CD4-positive, alpha-beta T cell treated with Interleukin-4 for 1 hour (primary cell): ENCODE measurements around the gene GLI3.
A peak's percentile ranks its signal among the peaks of the same experiment; 100 is the strongest.

Experiments used
- DNase-seq, 2 donors: peaks; one replicate each; pipeline ENCODE4 v3.0.0-alpha.2; 2020 to 2022

Gene GLI3

DNA sequence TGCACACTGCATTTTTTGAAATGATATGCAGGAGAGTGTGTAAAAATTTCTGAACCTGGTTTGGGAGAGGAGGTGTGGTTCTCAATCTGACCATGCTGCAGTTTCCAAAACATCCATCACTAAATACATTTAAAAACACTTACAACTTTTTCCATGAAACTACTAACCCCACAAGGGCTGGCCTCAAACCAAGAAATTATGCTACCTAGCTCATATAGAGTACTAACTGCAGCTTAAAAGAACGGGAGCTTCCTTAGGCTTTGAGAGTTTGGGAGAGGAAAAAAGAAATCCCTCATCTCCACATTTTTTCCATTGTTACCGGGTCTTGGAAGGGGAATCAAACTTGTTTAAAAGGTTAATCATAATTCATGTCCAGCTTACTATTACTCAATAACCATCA is 214.2 kb downstream of the GLI3 start:
- no peak for DNase-seq

DNA sequence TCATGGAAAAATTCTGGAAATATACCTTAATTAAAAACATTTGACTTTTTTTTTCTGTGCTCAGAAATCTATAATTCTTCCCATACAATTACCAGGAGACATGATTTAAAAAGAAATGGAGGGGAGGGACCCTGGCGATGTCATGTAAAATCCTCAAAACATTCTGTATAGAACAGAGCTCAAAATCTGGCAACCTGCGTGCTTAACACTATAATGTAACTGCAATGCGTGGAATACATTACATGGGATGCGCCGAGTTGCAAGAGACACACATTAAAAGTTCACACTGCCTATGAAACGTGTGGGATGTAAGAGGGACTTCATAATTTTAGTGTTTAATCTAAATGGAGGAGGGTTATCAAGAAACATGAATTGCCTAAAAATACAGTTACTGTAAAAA is 215.0 kb downstream of the GLI3 start:
- DNase-seq = no peak

DNA sequence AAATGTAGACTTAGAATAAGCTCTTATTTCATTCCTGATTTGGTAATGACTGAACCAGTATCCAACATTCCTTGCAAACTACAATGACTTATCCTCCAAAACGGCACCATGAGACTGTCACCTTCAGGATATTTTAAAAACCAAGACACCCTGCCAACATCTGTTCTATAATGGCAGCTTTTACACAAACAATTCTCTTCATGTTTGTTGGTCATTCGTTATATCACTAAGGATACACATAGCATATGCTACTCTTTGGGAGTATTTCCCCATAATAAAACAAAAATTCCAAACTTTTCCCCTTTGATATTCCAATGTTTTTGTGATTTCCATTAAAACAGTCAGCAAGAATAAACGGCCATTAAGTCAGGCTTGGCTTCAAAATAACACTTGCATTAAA is 215.4 kb downstream of the GLI3 start:
- no peak for DNase-seq

DNA sequence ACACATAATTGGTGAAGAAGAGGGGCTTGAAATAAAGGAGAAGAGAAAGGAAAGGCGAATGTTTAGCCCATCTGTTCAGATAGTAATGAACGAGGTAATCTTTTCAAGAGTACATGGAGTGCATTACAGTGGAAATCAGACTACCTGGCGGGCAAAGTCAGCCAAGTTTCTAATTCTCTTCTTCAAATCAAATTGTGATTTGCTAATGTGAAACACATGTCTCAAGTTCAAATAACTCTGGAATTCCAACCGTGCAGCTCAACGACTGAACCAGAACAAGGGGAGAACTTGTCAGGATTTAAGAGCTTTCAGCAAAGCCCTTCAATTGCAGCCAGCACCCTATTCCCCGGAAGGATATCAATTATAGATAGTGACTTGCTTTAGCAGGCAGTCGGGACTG is 216.9 kb downstream of the GLI3 start:
- no peak for DNase-seq

- no peak for DNase-seq
These were observed 219.5 kb downstream of the GLI3 start for GRCh38 chr7:42017349-42017986.

DNA sequence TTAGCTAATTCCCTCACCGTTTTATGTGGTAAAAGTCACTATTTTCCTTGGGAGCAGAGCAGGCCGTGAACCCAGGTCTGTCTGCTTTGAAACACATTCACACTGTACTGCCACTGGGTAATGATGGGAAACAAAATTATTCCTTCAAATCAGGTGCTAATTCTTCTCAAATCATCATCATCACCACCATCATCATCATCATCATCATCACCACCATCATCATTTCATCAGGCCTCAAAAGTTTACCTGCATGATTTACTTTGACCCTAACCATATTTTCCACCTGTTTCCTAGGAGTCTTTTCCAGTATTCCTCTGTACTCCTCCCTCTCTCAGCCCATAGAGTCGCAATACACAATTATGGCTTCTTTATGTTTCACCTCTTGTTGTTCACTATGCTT is 220.5 kb downstream of the GLI3 start:
- no peak for DNase-seq

- peak in 1 of 2 donors; percentile 12 for DNase-seq
These were observed 222.1 kb downstream of the GLI3 start for GRCh38 chr7:42014625-42015618.

DNA sequence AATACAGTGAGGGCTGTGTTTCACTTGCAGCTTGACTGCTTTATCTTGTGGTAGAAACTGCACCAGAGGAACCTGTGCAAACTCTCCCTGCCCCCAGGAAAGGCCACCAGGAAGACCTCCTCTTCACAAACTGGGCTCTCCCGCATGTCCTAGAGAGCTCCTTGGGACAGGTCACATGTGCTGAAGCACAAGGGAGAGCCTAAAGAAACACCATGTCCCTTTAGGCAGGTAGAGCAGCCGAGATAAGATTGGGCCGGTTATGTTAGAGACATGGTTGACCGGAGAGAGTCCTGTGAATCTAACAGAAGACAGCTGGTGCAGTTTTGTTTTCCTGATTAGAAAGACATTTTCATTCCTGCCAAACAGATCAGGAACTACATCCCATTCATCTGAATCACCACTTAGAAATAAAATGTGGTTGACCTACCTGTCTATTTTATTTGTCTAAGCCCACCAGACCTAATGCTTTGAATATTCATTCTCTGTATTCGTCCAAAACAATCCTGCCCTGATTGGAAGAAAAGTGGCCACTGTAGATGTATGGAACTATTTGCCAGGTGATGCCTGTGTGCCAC is 224.1 kb downstream of the GLI3 start:
- no peak for DNase-seq

- DNase-seq = no peak
These were observed 224.7 kb downstream of the GLI3 start for GRCh38 chr7:42012313-42012712.

GRCh38 chr7:42011846-42012245 is 225.2 kb downstream of the GLI3 start:
- DNase-seq = no peak

- no peak for DNase-seq
These were observed 226.3 kb downstream of the GLI3 start for GRCh38 chr7:42010751-42011150.

DNA sequence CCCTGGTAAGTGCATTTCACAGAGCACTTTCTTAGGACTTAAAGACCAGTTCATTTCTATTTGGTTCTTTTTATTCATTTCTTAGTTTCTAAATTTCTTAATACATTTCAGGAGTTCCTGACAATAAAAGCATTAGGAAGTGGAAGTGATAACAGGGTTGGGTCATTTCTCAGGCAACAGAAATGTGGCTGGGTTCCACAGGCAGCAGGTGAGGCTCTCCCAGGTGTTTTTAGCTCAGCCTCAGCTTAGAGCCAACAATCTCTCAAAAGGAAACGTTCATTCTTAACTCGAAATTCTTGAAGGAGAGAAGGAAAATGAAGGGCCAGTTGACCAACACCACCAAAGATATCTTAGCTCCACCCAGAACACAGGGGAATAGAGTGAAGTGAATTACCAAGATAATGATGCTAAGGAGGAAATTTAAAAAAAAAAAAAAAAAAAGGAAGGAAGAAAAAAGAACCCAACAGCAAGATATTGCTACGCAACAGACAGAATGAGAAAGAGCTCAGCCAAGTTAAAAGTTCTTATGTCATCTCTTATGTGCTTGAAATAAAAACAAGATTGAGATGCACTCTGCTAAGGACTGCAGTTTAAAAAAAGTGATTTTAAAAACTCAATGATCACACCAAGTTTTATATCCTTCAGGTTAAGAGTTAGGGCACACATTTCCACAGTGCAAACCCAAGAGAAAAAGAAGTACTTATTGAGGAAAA is 230.1 kb downstream of the GLI3 start:
- DNase-seq = no peak

GRCh38 chr7:42002654-42003053 is 234.4 kb downstream of the GLI3 start:
- no peak for DNase-seq

GRCh38 chr7:41999736-42000283 is 237.2 kb downstream of the GLI3 start:
- no peak for DNase-seq

DNA sequence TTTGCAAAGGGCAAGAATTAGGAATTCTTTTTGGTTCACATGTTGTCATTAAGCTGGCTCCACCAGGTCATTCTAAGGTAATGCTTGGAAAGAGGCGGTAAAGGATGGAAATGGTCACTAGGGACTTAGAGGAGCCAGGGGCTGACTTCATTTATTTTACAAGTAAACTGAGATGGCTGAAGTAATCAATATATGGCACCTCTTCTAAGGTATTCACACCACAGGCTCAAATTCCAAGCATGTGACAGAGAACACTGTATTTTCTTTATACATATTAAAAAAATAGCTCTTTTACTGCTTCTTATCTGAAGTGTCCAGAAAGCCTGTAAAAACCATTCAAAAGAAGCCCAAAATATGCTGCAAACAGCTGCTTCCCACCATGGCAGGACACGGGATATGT is 239.0 kb downstream of the GLI3 start:
- DNase-seq = no peak

DNA sequence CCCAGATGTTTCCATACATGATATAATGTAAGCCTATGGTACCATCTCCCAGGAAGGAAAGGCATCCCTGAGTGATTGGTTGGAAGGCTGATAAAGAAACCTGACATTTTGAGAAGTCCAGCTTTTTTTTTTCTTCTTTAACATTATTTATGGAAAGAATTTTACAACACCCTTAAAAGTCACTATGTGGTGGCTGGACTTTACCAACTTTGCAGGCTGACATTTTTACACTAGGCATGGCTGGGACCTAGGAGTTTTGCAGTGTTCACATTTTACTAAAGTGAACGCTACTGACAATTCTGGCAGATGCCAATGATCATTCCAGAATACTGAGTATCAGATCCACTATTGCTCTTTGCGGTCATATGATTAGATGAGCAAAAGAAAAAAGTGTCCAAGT is 239.9 kb downstream of the GLI3 start:
- no peak for DNase-seq

DNA sequence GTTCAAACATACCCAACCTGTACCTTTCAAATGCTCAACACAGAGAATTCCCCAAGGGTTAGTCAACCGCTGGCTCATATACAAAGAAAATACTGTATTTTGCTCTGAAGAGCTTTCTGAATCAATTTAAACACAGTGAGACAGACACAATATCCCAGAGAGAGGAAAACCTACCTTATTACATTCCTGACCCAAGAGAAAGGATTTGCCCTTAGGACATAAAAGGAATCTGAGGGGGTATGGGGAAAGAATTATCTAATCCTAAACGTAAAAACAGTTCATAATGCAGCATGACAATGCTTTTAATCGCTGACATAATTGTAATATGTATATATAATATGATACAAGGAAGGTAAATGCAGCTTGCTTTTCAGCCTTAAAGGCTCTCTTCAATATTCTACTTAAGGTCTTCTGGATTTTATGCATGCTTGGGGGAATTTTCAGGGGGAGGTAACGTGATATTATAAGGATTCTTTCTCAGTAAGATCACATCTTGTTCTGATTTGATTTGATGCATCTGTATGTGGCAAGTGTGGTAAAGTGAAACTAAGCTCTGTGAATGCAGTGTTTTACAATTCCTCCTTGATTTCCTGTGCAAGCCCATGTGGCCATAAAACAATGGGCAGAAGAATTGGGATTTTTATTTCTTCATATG is 240.5 kb downstream of the GLI3 start:
- DNase-seq = no peak

GRCh38 chr7:41995632-41996271 is 241.3 kb downstream of the GLI3 start:
- DNase-seq = no peak

- no peak for DNase-seq
These were observed 242.3 kb downstream of the GLI3 start for GRCh38 chr7:41994746-41995110.

DNA sequence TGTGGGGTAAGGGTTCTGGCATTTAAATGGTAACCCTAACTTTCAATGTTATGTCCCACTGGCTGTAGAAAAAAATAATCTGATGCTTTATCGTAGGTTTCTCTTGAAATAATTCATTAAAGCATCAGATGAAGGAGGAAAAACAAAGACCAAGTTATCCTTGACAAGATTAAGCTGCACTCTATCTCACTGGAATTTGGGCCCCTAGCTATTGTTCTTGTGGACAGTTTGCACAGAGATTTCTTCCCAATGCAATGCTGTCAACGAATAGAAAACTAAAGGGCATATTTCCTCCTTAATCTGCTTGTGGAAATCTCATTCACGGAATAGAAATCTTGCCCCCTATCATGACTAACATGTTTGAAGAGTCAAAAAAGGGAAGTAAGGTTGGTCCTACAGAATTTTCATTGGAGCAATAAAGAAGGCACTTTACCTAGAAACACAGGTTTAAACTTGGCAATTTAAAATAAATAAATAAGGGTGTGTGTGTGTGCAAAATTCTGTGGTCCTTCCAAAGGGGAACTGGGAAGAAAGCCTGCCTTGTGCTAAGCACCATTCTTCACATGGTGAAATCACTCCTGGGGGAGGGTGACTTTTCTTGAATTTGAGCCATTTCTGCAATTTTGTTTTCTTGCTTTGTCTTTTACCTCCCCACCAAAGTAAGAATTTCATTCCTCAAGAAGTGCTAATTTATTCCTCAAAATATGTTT is 242.8 kb downstream of the GLI3 start:
- no peak for DNase-seq
